Measurements from ENCODE around the gene CRLF2.
"Not testable (repeated sequence)": the region's sequence is repeated elsewhere in the genome, so short reads cannot be mapped to it uniquely, and the experiment has no call there.

Gene CRLF2

GRCh38 chrX:1242891-1243402, 30.5 kb upstream of the CRLF2 start:
- H3K4me1 ChIP-seq = peaks cover 19% of the 10 kb centered on the region
- no peak overlapping the region for H3K27ac ChIP-seq
- H3K36me3 ChIP-seq = no peaks in the 10 kb centered on the region
- H3K4me2 ChIP-seq = 0 out of 2 replicates have a peak overlapping the region, but pooled peaks have one; percentile 16
- TF ChIP-seq Cebpa-rat (IDR thresholded peaks at IDR 0.05) = no peak
- H4K20me1 ChIP-seq = no peaks in the 10 kb centered on the region
- H3K9me3 ChIP-seq = no peaks in the 10 kb centered on the region
- H3K9ac ChIP-seq = no peak overlapping the region
- no peaks in the 10 kb centered on the region for H3K27me3 ChIP-seq
- H3K4me3 ChIP-seq = no peak overlapping the region

- H3K27ac ChIP-seq, H3K36me3 ChIP-seq, H4K20me1 ChIP-seq, H3K4me3 ChIP-seq, H3K4me2 ChIP-seq, H3K9ac ChIP-seq, H3K9me3 ChIP-seq, H3K27me3 ChIP-seq: not testable (repeated sequence)
- H3K4me1 ChIP-seq = peaks cover 19% of the 10 kb centered on the region
Measured at GRCh38 chrX:1240551-1240950, 28.1 kb upstream of the CRLF2 start.

GRCh38 chrX:1239681-1240142, 27.3 kb upstream of the CRLF2 start:
- Histone ChIP-seq H3K4me2 (peak overlapping the region; percentile 37), H4K20me1 (no peaks in the 10 kb centered on the region), H3K36me3 (no peaks in the 10 kb centered on the region), H3K4me3 (no peak overlapping the region), H3K27me3 (no peaks in the 10 kb centered on the region), H3K9me3 (peaks cover 12% of the 10 kb centered on the region), H3K27ac (no peak overlapping the region), H3K9ac (no peak overlapping the region), H3K4me1 (peaks cover 19% of the 10 kb centered on the region)
- no peak for TF ChIP-seq Cebpa-rat (IDR thresholded peaks at IDR 0.05)

- H3K4me3 ChIP-seq = no peak overlapping the region
- H3K9ac ChIP-seq = no peak overlapping the region
- no peaks in the 10 kb centered on the region for H3K27me3 ChIP-seq
- H3K27ac ChIP-seq = no peak overlapping the region
- TF ChIP-seq Cebpa-rat (IDR thresholded peaks at IDR 0.05) = no peak
- 0 out of 2 replicates have a peak, but pooled peaks cover 6% of the 10 kb centered on the region for H3K4me1 ChIP-seq
- H4K20me1 ChIP-seq = no peaks in the 10 kb centered on the region
- peaks cover 28% of the 10 kb centered on the region for H3K9me3 ChIP-seq
- H3K36me3 ChIP-seq = no peaks in the 10 kb centered on the region
- H3K4me2 ChIP-seq = no peak overlapping the region
Measured at GRCh38 chrX:1231850-1232465, 19.5 kb upstream of the CRLF2 start.

- not testable (repeated sequence) for H3K4me2 ChIP-seq, H3K4me1 ChIP-seq, H3K4me3 ChIP-seq, H3K9ac ChIP-seq, H3K27me3 ChIP-seq, H4K20me1 ChIP-seq, H3K36me3 ChIP-seq, H3K27ac ChIP-seq
- H3K9me3 ChIP-seq = peaks cover 31% of the 10 kb centered on the region
Measured at GRCh38 chrX:1228101-1228500, 15.7 kb upstream of the CRLF2 start.

- no peak overlapping the region for H3K4me3 ChIP-seq
- H3K27me3 ChIP-seq = no peaks in the 10 kb centered on the region
- no peak overlapping the region for H3K4me2 ChIP-seq
- no peaks in the 10 kb centered on the region for H3K36me3 ChIP-seq
- no peaks in the 10 kb centered on the region for H3K4me1 ChIP-seq
- no peaks in the 10 kb centered on the region for H4K20me1 ChIP-seq
- H3K9ac ChIP-seq = no peak overlapping the region
- peaks cover 39% of the 10 kb centered on the region for H3K9me3 ChIP-seq
- H3K27ac ChIP-seq = no peak overlapping the region
- no peak for TF ChIP-seq Cebpa-rat (IDR thresholded peaks at IDR 0.05)
Measured at GRCh38 chrX:1226249-1226648, 13.8 kb upstream of the CRLF2 start.

GRCh38 chrX:1224954-1225353, 12.5 kb upstream of the CRLF2 start:
- no peak overlapping the region for H3K27ac ChIP-seq

GRCh38 chrX:1223242-1223600, 10.8 kb upstream of the CRLF2 start:
- no peak for TF ChIP-seq Cebpa-rat (IDR thresholded peaks at IDR 0.05)
- Histone ChIP-seq H3K4me2 (no peak overlapping the region), H3K27ac (no peak overlapping the region), H3K9ac (no peak overlapping the region), H3K4me3 (no peak overlapping the region), H4K20me1 (no peaks in the 10 kb centered on the region), H3K9me3 (peaks cover 39% of the 10 kb centered on the region), H3K36me3 (no peaks in the 10 kb centered on the region), H3K4me1 (no peaks in the 10 kb centered on the region), H3K27me3 (no peaks in the 10 kb centered on the region)

More at GRCh38 chrX:1224954-1225353, 12.5 kb upstream of the CRLF2 start:
- H3K9ac ChIP-seq = no peak overlapping the region
- no peaks in the 10 kb centered on the region for H3K4me1 ChIP-seq
- H3K4me2 ChIP-seq = no peak overlapping the region
- H3K4me3 ChIP-seq = no peak overlapping the region
- no peaks in the 10 kb centered on the region for H3K27me3 ChIP-seq
- TF ChIP-seq Cebpa-rat (IDR thresholded peaks at IDR 0.05) = no peak
- peaks cover 39% of the 10 kb centered on the region for H3K9me3 ChIP-seq
- H3K36me3 ChIP-seq = no peaks in the 10 kb centered on the region
- H4K20me1 ChIP-seq = no peaks in the 10 kb centered on the region

GRCh38 chrX:1222531-1223241, 10.2 kb upstream of the CRLF2 start:
- Histone ChIP-seq H3K9ac (no peak overlapping the region), H3K4me3 (no peak overlapping the region), H3K27me3 (no peaks in the 10 kb centered on the region), H3K4me1 (no peaks in the 10 kb centered on the region), H3K36me3 (no peaks in the 10 kb centered on the region), H3K9me3 (peaks cover 39% of the 10 kb centered on the region), H3K4me2 (no peak overlapping the region), H3K27ac (no peak overlapping the region), H4K20me1 (no peaks in the 10 kb centered on the region)
- no peak for TF ChIP-seq Cebpa-rat (IDR thresholded peaks at IDR 0.05)

- Histone ChIP-seq H4K20me1 (no peaks in the 10 kb centered on the region), H3K27me3 (no peaks in the 10 kb centered on the region), H3K4me3 (no peak overlapping the region), H3K27ac (no peak overlapping the region), H3K9ac (no peak overlapping the region), H3K9me3 (peaks cover 33% of the 10 kb centered on the region), H3K4me2 (no peak overlapping the region), H3K36me3 (no peaks in the 10 kb centered on the region), H3K4me1 (peaks cover 8% of the 10 kb centered on the region)
- no peak for TF ChIP-seq Cebpa-rat (IDR thresholded peaks at IDR 0.05)
Measured at GRCh38 chrX:1221296-1221845, 8.9 kb upstream of the CRLF2 start.
